K562 (cell line): Measurements from ENCODE around the gene MYO1D. TPM values are rescaled to one million over a fixed set of nuclear protein-coding genes. Genes with fewer than 3 reads are reported as not detected.

ENCODE experiments used
- ZNF717 ChIP-seq: fragments of 250-450 bp; sonication (Bioruptor Pico); IDR thresholded peaks from 2 replicates; pipeline ENCODE4 v1.5.0; 2021
- polyA plus RNA-seq, 8 experiments: library from polyadenylated mRNA; depleted of rRNA in 4 of 8; stranded (reverse) in 5 of 8; unstranded in 3 of 8; fragments of >200 nt; fragmentation: Nextera tagmentation in 2 of 8; fragmentation: Illumina TruSeq in 1 of 8; extraction: Ambion mirVana in 2 of 8; extraction: Trizol in 1 of 8; gene quantifications; 2 replicates each; pipeline versions ENCODE4 v1.2.1 to v1.2.3, GENCODE V29; 2011 to 2014; ENCODE audit warnings: inconsistent platforms in 1 of 8, missing spikeins in 1 of 8
- total RNA-seq, 7 experiments: library from RNA; depleted of rRNA in 6 of 7; stranded (reverse); fragments of >200 nt in 6 of 7; fragmentation: Illumina TruSeq in 2 of 7; extraction: Trizol in 2 of 7; gene quantifications; 2 replicates each; pipeline versions ENCODE4 v1.2.1 to v1.2.3, GENCODE V29; 2011 to 2021; ENCODE audit warnings: low replicate concordance in 1 of 7
- TF ChIP-seq, protein P1 (sequence below): sonication (generic); formaldehyde crosslinking; IDR thresholded peaks from 2 replicates; pipeline ENCODE4 v1.8.1; 2023; ENCODE audit warnings: mild to moderate bottlenecking, missing genetic modification reagents
- TF ChIP-seq, protein P2 (sequence below): sonication (generic); formaldehyde crosslinking; IDR thresholded peaks from 2 replicates; pipeline ENCODE4 v1.8.0; 2022; ENCODE audit warnings: missing genetic modification reagents, mild to moderate bottlenecking, borderline replicate concordance
- TF ChIP-seq, protein P3 (sequence below): fragments of 200-800 bp; sonication (Bioruptor generic); IDR thresholded peaks from 2 replicates; pipeline ENCODE4 v1.6.1; 2017; ENCODE audit warnings: missing genetic modification characterization, missing compliant biosample characterization
- TF ChIP-seq, protein P4 (sequence below): fragments of 250-450 bp; sonication (Bioruptor Pico); IDR thresholded peaks from 2 replicates; pipeline ENCODE4 v1.5.0; 2022; ENCODE audit warnings: mild to moderate bottlenecking

Gene MYO1D
- total and polyA plus RNA-seq, 9 of the 15 experiments (the other 6 are each of a cell fraction or from before 2014, with no cell fraction given) = 2.1 to 71.2 (median 45.4) TPM

DNA sequence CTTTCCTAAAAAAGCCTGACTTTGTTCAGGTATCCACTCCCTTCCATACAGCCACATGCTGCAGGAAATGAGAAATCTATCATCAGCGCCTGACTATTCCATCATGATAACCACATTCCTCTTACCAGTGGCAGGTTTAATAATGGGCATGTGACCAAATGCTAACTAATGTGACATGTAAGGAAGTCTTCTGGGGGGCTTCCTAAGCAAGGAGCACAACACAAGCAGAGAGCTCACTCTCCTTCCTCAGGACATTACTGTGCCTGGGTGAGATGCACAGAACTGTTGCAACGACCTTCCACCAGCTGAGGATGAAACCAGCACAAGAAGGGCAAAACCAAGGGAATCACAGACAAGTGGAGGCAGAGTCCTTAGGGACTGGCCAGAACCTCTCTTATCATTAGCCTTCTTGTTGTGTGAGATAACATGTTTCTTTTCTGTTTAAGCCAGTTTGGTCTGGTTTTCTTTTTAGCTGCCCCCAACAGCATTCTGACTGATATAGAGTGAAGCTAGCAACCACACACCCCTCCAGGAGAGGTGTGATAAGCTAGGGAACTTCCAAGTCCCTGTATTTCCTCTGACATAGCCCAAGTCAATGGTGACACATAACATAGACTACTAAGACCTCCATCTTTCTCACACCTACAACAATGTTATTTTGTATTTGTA, 16.9 kb downstream of the MYO1D start (continued):
- TF ChIP-seq, protein P1, sequence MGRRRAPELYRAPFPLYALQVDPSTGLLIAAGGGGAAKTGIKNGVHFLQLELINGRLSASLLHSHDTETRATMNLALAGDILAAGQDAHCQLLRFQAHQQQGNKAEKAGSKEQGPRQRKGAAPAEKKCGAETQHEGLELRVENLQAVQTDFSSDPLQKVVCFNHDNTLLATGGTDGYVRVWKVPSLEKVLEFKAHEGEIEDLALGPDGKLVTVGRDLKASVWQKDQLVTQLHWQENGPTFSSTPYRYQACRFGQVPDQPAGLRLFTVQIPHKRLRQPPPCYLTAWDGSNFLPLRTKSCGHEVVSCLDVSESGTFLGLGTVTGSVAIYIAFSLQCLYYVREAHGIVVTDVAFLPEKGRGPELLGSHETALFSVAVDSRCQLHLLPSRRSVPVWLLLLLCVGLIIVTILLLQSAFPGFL (CRISPR knock-in tag) = no peak
- no peak for TF ChIP-seq ZNF717 (CRISPR knock-in tag)
- TF ChIP-seq, protein P2, sequence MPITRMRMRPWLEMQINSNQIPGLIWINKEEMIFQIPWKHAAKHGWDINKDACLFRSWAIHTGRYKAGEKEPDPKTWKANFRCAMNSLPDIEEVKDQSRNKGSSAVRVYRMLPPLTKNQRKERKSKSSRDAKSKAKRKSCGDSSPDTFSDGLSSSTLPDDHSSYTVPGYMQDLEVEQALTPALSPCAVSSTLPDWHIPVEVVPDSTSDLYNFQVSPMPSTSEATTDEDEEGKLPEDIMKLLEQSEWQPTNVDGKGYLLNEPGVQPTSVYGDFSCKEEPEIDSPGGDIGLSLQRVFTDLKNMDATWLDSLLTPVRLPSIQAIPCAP (CRISPR knock-in tag) = no peak
- TF ChIP-seq, protein P3, sequence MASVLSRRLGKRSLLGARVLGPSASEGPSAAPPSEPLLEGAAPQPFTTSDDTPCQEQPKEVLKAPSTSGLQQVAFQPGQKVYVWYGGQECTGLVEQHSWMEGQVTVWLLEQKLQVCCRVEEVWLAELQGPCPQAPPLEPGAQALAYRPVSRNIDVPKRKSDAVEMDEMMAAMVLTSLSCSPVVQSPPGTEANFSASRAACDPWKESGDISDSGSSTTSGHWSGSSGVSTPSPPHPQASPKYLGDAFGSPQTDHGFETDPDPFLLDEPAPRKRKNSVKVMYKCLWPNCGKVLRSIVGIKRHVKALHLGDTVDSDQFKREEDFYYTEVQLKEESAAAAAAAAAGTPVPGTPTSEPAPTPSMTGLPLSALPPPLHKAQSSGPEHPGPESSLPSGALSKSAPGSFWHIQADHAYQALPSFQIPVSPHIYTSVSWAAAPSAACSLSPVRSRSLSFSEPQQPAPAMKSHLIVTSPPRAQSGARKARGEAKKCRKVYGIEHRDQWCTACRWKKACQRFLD (CRISPR knock-in tag) = peak; percentile 57; the same call in 1 of the 2 replicates
- TF ChIP-seq, protein P4, sequence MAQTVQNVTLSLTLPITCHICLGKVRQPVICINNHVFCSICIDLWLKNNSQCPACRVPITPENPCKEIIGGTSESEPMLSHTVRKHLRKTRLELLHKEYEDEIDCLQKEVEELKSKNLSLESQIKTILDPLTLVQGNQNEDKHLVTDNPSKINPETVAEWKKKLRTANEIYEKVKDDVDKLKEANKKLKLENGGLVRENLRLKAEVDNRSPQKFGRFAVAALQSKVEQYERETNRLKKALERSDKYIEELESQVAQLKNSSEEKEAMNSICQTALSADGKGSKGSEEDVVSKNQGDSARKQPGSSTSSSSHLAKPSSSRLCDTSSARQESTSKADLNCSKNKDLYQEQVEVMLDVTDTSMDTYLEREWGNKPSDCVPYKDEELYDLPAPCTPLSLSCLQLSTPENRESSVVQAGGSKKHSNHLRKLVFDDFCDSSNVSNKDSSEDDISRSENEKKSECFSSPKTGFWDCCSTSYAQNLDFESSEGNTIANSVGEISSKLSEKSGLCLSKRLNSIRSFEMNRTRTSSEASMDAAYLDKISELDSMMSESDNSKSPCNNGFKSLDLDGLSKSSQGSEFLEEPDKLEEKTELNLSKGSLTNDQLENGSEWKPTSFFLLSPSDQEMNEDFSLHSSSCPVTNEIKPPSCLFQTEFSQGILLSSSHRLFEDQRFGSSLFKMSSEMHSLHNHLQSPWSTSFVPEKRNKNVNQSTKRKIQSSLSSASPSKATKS (CRISPR knock-in tag) = no peak
